Suprapubic skin (tissue), 4 donors: Measurements from ENCODE around the gene LAIR2.

Experiments
- CTCF ChIP-seq, 2 donors: fragments of 200-600 bp in 1 of 2; fragments of 450-650 bp in 1 of 2; sonication (generic) in 1 of 2; IDR thresholded peaks; one replicate each; pipeline ENCODE4 v1.5.1; 2016 to 2019; ENCODE audit warnings: antibody characterized with exemption in 2 of 2, mild to moderate bottlenecking in 1 of 2, moderate library complexity in 1 of 2
- EP300 ChIP-seq: sonication (generic); formaldehyde crosslinking; IDR thresholded peaks from one replicate; pipeline ENCODE4 v1.6.1; 2017; ENCODE audit warnings: antibody characterized with exemption
- POLR2A ChIP-seq, 2 donors: fragments of 450-650 bp; IDR thresholded peaks; one replicate each; pipeline ENCODE4 v1.6.1; 2017; ENCODE audit warnings: antibody characterized with exemption in 2 of 2, mild to moderate bottlenecking in 2 of 2, moderate library complexity in 2 of 2
- POLR2AphosphoS5 ChIP-seq, 3 donors: sonication (generic); formaldehyde crosslinking; IDR thresholded peaks; one replicate each; pipeline ENCODE4 v1.6.1; 2017; ENCODE audit warnings: antibody characterized with exemption in 3 of 3

GRCh38 chr19:54473071-54473891, 29.4 kb upstream of the LAIR2 start, which contains the start of gene CDC42EP5:
- no peak for TF ChIP-seq POLR2A (IDR thresholded peaks at IDR 0.05)
- no peak for TF ChIP-seq CTCF (IDR thresholded peaks at IDR 0.05)
- no peak for TF ChIP-seq POLR2AphosphoS5 (IDR thresholded peaks at IDR 0.05)
- TF ChIP-seq EP300 = no peak
